Lower leg skin (tissue), 4 donors: ENCODE measurements around the gene CCR3. TPM values are rescaled to one million over a fixed set of nuclear protein-coding genes. Genes with fewer than 3 reads are reported as not detected.

ENCODE experiments used
- DNase-seq, 2 donors: peaks; one replicate each; pipeline ENCODE4 v3.0.0-alpha.2; 2019; ENCODE audit warnings: low spot score in 2 of 2
- H3K4me3 ChIP-seq: fragments of 200-600 bp; sonication (generic); 2 replicates; pipeline ENCODE4 v1.5.1; 2017; ENCODE audit warnings: mild to moderate bottlenecking, low read depth; ENCODE audit not compliant: poor library complexity, severe bottlenecking
- POLR2A ChIP-seq, 2 donors: fragments of 450-650 bp; IDR thresholded peaks; one replicate each; pipeline ENCODE4 v1.6.1; 2016 to 2017; ENCODE audit warnings: antibody characterized with exemption in 2 of 2, mild to moderate bottlenecking in 1 of 2, moderate library complexity in 1 of 2
- WGBS, 2 donors: methylation state at CpG; one replicate each; pipeline ENCODE4 v1.1.5; 2018; 5-methylcytosine and 5-hydroxymethylcytosine counted together
- intact Hi-C: fragments of 100-400 bp; cut with DNase I; formaldehyde crosslinking; loops from one replicate; pipeline ENCODE4 v1.15.0; 2023; ENCODE audit warnings: low total_unique reads
- total RNA-seq, 4 donors: library from RNA; depleted of rRNA; stranded (reverse); fragments of >200 nt; gene quantifications; one replicate each; pipeline ENCODE4 v1.1.0, GENCODE V29; 2016
- TF ChIP-seq, protein P1 (sequence below), 3 donors: fragments of 450-650 bp; IDR thresholded peaks; one replicate each; pipeline ENCODE4 v1.5.1; 2016; ENCODE audit warnings: antibody characterized with exemption in 3 of 3, mild to moderate bottlenecking in 3 of 3, moderate library complexity in 2 of 3

CCR3 gene
- total RNA-seq, 4 donors from 2014 or later: 0.55 to 3.2 (median 2.4) TPM

GRCh38 chr3:46236294-46237054, 5.8 kb upstream of the CCR3 start:
- intact Hi-C loops: no loop called here
- WGBS, 2 donors: 71 to 89% methylated on average over 5 of the region's 5 CpGs
- H3K4me3 ChIP-seq: no peak overlapping the region
- TF ChIP-seq POLR2A (IDR thresholded peaks at IDR 0.05): no peak
- TF ChIP-seq, protein P1, sequence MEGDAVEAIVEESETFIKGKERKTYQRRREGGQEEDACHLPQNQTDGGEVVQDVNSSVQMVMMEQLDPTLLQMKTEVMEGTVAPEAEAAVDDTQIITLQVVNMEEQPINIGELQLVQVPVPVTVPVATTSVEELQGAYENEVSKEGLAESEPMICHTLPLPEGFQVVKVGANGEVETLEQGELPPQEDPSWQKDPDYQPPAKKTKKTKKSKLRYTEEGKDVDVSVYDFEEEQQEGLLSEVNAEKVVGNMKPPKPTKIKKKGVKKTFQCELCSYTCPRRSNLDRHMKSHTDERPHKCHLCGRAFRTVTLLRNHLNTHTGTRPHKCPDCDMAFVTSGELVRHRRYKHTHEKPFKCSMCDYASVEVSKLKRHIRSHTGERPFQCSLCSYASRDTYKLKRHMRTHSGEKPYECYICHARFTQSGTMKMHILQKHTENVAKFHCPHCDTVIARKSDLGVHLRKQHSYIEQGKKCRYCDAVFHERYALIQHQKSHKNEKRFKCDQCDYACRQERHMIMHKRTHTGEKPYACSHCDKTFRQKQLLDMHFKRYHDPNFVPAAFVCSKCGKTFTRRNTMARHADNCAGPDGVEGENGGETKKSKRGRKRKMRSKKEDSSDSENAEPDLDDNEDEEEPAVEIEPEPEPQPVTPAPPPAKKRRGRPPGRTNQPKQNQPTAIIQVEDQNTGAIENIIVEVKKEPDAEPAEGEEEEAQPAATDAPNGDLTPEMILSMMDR (IDR thresholded peaks at IDR 0.05): no peak
- DNase-seq: no peak

DNA sequence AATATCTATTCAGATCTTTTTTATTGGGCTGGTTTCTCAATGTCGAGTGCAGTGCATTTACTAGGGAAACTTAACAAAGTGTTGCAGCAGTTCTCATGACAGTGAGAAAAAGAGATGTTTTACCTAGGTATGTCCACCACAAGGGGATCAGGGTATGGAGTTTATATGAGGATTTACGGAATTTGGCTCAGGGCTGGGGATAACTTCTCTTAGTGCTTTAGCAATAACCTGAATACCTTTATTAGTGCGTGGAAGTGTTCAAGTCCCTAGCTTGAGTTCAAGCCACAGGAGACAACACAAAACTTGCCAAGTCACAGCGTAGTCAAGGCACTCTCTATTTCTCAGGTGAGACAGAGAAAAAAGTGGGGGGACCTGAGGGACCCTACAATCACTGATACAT, 3.9 kb upstream of the CCR3 start:
- no peak overlapping the region for H3K4me3 ChIP-seq
- DNase-seq: no peak
- TF ChIP-seq, protein P1 (IDR thresholded peaks at IDR 0.05): no peak
- TF ChIP-seq POLR2A (IDR thresholded peaks at IDR 0.05): no peak
- 66 to 73% methylated on average over 4 of the region's 4 CpGs for WGBS, 2 donors
- intact Hi-C loops: no loop called here

- DNase-seq: no peak
- no peak overlapping the region for H3K4me3 ChIP-seq
- TF ChIP-seq POLR2A (IDR thresholded peaks at IDR 0.05): no peak
- TF ChIP-seq, protein P1 (IDR thresholded peaks at IDR 0.05): no peak
- 64 to 74% methylated on average over 3 of the region's 3 CpGs for WGBS, 2 donors
- intact Hi-C loops: no loop called here
These were observed 2.8 kb upstream of the CCR3 start for GRCh38 chr3:46239301-46239938.

GRCh38 chr3:46239952-46240351, 2.3 kb upstream of the CCR3 start:
- WGBS, 2 donors: 39 to 84% methylated on average over 2 of the region's 2 CpGs
- intact Hi-C loops: no loop called here
- no peak for DNase-seq
- no peak overlapping the region for H3K4me3 ChIP-seq
- TF ChIP-seq, protein P1 (IDR thresholded peaks at IDR 0.05): no peak
- no peak for TF ChIP-seq POLR2A (IDR thresholded peaks at IDR 0.05)

DNA sequence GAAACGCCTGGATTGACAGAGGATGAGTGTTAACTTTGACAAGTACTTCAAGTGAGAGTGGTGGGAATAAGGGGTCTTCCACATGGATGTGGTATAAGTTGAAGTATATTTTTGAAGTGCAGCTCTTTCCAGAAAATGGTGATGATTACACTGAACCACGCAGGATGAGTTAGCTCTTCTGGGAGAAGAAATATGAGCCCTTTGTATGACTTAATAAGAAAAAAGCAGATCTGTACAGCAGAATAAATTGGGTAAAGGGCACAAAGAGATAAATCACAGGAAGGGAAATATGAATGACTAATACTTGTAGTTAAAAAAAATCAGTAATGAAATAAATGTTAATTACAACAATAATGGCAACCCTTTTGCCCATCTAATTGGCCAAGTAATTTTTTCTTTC, 1.3 kb downstream of the CCR3 start:
- no peak for DNase-seq
- TF ChIP-seq, protein P1 (IDR thresholded peaks at IDR 0.05): no peak
- TF ChIP-seq POLR2A (IDR thresholded peaks at IDR 0.05): no peak
- intact Hi-C loops: no loop called here
- no peak overlapping the region for H3K4me3 ChIP-seq
- 73 to 75% methylated on average over 2 of the region's 2 CpGs for WGBS, 2 donors
